Stimulated activated CD8-positive, alpha-beta memory T cell treated with anti-CD3 and anti-CD28 coated beads, Interleukin-7, amount 100 ng/mL, for 4 hours (primary cell): ENCODE results near the gene ANKRD65.
"Not testable (repeated sequence)": the region's sequence is repeated elsewhere in the genome, so short reads cannot be mapped to it uniquely, and the experiment has no call there.

Experiments
- DNase-seq, 2 donors: peaks; one replicate each; pipeline ENCODE4 v3.0.0-alpha.2; 2020; ENCODE audit warnings: low read depth in 2 of 2

The ANKRD65 gene

GRCh38 chr1:1397839-1398523 is 23.1 kb downstream of the ANKRD65 start:
- DNase-seq = no peak

GRCh38 chr1:1395166-1395565 is 25.9 kb downstream of the ANKRD65 start:
- no peak for DNase-seq

DNA sequence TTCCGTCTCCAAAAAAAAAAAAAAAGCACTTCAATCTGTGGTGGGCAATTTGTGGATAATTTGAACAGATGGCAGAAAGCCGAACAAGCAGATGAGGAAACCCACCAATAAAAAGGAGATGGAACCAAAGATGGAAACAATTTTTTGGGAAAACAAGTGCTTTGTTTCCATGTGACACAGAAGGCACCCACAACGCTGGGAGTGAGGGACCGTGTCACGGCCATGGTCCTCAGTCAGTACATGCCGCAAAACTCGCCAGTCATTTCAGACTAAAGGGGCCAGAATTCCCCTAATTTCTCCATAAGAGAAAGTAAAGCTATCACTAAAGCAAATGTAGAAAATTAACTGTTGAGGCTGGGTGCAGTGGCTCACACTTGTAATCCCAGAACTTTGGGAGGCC is 27.0 kb downstream of the ANKRD65 start:
- DNase-seq = no peak

DNA sequence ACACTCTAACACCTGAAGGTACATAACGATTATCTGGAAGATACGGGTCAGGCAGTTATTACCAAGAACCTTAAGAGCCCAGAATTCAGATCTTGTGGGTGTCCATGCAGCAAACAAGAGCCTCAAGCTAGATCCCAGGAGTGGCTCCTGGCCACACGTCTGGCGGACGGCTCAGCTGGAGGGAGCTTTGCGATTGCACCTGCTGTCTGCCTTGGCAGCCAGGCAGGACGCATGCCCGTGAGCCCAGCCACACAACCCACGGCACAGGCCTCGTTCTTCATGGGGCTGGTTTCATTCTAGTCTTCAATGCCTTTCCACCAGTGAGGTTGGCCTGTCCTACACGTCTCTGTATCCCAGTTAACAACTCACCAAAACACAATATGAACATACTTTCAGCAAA is 27.6 kb downstream of the ANKRD65 start:
- DNase-seq = no peak

DNA sequence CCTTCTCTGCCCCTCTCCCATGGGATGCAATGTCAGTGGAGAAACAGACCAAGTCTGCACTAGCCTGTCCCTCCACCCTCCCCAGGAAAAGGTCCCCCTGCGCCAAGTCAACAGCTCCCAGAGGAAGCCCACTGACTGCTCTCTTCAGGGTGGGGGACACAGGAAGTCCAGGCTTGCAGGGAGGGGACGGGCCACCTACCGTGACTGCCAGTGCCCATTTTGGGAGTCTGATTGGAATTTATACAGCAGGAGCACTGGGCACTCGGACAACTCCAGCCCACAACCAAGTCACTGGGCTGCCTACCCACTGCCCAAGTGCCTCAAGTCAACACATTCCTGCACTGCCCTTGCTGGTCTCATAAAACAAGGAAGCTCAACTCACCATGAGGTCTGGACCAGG is 28.1 kb downstream of the ANKRD65 start:
- no peak for DNase-seq

DNA sequence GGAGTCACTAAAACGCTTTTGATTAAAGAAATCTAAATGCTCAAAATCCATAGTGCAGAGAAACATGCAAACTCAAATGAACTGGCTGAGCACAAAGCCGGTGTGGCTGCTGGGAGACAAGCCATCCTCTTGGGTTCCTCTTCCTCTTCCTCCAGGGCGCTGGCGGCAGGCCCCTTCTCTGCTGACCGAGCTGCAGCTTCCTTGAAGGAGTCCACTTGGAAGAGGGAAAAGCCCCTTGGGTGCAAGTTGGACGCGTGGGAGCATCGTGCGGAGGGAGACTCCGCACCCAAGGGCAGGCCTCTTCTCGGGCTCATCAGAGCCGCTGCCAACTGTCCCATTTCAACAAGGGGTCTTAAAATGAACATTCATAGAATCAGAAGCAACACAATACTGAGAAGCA is 29.9 kb downstream of the ANKRD65 start:
- DNase-seq = no peak

- DNase-seq = no peak
Observed at GRCh38 chr1:1390675-1391074, 30.4 kb downstream of the ANKRD65 start.

DNA sequence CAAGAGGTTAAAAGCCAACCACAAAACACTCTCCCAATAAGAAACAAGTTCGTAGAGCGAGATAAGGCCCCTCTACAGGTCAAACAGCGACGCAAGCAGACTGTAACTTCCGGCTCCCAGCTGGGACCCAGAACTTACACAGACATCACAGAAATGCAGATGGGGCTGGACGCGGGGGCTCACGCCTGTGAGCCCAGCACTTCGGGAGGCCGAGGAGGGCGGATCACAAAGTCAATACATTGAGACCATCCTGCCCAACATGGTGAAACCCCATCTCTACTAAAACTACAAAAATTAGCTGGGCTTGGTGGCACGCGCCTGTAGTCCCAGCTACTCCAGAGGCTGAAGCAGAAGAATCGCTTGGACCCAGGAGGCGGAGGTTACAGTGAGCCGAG is 33.0 kb downstream of the ANKRD65 start:
- no peak for DNase-seq

DNA sequence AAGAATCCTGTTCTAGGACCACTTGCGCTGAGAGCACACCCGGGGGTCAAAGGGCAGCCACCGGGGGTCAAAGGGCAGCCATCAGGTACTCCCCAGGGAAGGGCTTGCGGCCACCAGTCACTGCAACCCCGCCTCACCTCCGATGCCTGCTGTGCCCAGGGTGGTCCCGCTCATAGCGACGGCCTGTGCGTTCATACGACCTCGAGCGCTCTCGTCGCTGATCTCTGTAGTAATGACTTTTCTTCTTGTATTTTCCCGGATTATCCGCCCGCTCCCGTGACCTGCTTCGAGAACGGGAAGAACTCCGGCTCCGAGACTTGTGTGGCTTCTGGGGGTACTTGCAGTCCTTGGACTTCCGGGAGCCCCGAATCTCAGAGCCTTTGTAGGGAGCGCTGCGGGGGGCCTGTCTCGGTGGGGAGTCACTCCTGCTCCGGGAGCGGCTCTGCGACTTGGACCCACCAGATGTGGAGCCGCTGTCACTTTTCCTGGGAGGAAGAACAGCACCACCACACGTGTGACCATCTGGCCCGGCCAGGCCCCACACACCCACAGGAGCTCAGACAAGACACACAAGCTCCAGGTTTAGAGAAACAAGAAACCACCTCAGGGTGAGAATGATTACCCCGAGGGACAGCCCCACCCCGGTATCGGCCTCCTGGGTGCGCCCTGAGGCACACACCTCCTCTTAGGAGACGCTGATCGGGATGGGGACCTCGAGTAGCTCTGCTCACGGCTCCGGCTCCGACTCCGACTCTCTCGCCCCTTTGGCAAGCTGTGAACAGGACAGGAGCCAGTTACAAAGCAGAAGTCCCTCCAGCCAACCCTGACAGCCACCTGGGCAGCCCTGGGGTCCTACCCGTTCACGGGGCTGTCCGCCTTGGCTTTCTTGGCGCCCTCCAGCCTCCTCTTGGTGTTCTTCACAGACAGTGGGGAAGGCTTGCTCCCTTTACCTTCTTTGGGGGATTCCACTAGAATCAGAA is 33.7 kb downstream of the ANKRD65 start:
- DNase-seq = no peak

GRCh38 chr1:1385931-1386330 is 35.1 kb downstream of the ANKRD65 start:
- no peak for DNase-seq

GRCh38 chr1:1385339-1385738 is 35.7 kb downstream of the ANKRD65 start:
- DNase-seq = not testable (repeated sequence)

- no peak for DNase-seq
Observed at GRCh38 chr1:1381294-1381693, 39.8 kb downstream of the ANKRD65 start.

GRCh38 chr1:1380860-1381259 is 40.2 kb downstream of the ANKRD65 start:
- no peak for DNase-seq

DNA sequence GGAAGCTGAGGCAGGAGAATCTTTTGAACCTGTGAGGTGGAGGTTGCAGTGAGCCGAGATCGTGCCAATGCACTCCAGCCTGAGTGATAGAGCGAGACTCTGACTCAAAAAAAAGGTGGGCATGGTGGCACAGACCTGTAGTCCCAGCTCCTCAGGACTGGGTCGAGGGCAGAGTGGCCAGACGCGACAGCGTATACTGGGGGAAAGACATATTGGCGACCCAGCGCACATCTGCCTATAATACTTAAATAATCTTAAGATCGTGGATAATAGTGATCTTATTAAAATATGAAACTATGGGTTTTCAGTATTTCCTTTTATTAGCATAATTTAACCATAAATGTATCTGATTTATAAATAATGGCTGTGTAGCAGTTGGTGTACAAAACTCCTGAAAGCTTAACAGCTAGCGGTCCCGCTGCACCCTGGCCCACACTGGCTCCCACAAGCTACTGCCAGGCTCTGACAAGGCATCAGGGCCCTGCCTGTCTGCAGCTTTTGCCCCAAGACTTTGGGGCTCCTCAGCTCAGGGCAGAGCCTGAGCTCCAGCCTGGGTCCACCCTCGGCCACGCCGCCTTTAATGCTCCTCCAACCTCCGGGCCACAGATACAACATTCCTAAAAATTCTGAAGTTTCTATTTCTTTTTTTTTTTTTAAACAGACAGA is 43.4 kb downstream of the ANKRD65 start:
- DNase-seq = no peak

GRCh38 chr1:1376551-1377226 is 44.4 kb downstream of the ANKRD65 start:
- DNase-seq = no peak

DNA sequence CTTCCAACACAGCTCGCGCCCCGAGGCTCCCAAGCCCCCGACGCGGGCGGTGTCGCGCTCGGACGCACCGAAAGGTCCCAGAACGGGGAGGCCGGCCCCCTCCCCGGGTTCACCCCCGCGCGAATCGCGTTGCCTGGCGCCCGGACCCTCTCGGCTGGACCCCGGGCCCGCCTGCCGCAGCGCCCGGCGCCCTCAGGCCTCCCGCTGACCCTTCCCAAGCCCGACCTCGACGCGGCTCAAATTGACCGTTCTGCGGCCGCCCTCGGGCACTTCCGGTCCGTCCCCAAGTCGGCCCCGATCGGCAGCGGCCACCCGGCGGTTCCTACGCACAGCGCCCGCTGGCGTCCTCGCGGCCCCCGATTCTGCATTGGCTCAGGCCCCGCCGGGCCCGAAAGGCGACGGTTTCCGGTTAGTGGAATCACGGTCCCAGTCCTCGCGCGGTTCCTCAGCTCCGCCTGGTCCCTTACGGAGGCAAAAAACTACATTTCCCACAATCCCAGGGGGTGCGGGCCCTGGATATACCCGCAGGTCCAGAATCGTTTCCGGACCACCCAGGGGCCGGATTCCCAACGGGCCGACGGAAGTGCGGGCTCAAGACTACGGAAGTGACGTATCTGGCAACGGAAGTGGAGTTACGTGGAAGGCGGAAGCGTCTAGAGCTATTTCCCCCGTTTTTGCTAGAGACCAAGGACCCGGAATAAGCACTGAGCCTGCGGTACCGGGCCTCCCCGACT is 46.0 kb downstream of the ANKRD65 start, which contains the start of gene AURKAIP1:
AURKAIP1 (minus strand) TSS at position 279 of the 734 bp plus-strand sequence. CDS start 451 bp downstream, outside the sequence.
- peak; percentile 93 to 94 for DNase-seq

DNA sequence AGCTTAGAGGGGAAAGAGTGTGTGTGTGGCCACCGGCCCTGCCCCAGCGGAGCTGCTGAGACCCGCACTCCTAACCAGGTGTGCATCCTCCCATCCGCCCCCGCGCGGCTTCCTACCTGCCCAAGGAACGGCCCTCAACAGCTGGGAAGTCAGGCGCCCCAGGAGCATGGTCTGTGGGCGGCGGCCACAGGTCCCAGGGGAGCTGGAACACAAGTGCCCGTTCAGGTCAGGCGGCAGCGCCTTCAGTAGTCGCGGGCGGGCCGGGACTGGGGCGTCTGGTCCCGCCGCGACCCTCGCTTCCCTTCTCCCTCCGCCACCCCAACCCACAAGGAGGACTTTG is 46.5 kb downstream of the ANKRD65 start:
- DNase-seq = no peak

DNA sequence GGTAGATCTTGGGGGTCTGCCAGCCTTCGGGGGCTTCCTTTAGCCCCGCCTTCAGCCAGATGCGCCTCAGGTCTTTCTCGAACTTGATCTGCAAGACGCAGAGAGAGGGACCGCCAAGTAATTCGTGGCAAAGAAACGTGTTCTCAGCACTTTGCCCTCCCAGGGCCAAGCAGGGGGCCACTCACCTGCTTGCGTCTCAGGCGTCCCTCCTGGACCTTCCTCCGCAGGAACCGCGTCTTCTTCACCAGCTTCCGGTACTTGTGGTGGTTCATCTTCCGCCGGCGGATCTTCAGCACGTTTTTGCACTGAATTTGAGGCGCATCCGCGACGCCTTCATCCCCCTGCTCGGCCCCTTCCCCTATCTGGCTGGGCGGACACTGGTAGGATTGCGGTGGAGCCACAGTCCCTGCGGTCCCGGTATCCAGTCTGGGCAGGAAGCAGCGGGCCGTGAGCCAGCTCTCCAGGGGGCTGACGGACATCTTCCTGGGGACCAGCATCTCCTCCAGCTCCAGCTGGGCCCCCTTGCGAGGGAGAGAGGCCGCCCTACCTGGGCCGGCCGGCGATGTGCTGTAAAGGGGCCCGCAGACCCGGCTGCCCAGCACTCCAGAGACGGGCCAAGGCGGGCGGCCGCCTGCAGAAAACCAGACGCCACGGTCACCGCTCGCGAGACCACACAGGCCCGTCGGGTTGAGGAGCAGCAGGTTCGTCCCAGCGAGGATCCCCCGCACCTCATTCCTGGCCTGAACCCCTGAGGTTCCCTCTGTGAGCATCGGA is 47.1 kb downstream of the ANKRD65 start:
- DNase-seq = no peak

GRCh38 chr1:1373051-1373814 is 47.8 kb downstream of the ANKRD65 start:
- no peak for DNase-seq
